Measurements from ENCODE around the gene ANKRD9.
"Not testable (repeated sequence)": the region's sequence is repeated elsewhere in the genome, so short reads cannot be mapped to it uniquely, and the experiment has no call there.

ANKRD9 gene

GRCh38 chr14:102524451-102525218, 15.1 kb upstream of the ANKRD9 start:
- H3K36me3 ChIP-seq (ENCODE audit: insufficient read depth, low read length): no peaks in the 10 kb centered on the region
- peaks cover 5% of the 10 kb centered on the region; the same call in 1 of the 2 replicates for H3K4me1 ChIP-seq (ENCODE audit: insufficient read depth, low read length)
- H3K9me3 ChIP-seq (ENCODE audit: control insufficient read depth, insufficient read depth, low read length): no peaks in the 10 kb centered on the region
- peak overlapping the region; percentile 78 for H3K9ac ChIP-seq (ENCODE audit: low read depth, low read length)

- Histone ChIP-seq H3K4me1 (ENCODE audit: insufficient read depth, low read length) (peaks cover 5% of the 10 kb centered on the region; the same call in 1 of the 2 replicates), H3K9ac (ENCODE audit: low read depth, low read length) (peak overlapping the region; percentile 9; the same call in 1 of the 2 replicates), H3K36me3 (ENCODE audit: insufficient read depth, low read length) (no peaks in the 10 kb centered on the region), H3K9me3 (ENCODE audit: control insufficient read depth, insufficient read depth, low read length) (no peaks in the 10 kb centered on the region)
These were observed 14.2 kb upstream of the ANKRD9 start for GRCh38 chr14:102523569-102524450.

GRCh38 chr14:102523200-102523568, 13.6 kb upstream of the ANKRD9 start:
- Histone ChIP-seq H3K36me3 (ENCODE audit: insufficient read depth, low read length) (no peaks in the 10 kb centered on the region), H3K9me3 (ENCODE audit: control insufficient read depth, insufficient read depth, low read length) (no peaks in the 10 kb centered on the region), H3K9ac (ENCODE audit: low read depth, low read length) (no peak overlapping the region; the same call in 1 of the 2 replicates), H3K4me1 (ENCODE audit: insufficient read depth, low read length) (peaks cover 5% of the 10 kb centered on the region; the same call in 1 of the 2 replicates)

- H3K9me3 ChIP-seq (ENCODE audit: control insufficient read depth, insufficient read depth, low read length); H3K4me1 ChIP-seq (ENCODE audit: insufficient read depth, low read length); H3K9ac ChIP-seq (ENCODE audit: low read depth, low read length); H3K36me3 ChIP-seq (ENCODE audit: insufficient read depth, low read length): not testable (repeated sequence)
These were observed 10.1 kb upstream of the ANKRD9 start for GRCh38 chr14:102519709-102520108.

GRCh38 chr14:102518063-102518648, 8.6 kb upstream of the ANKRD9 start:
- Histone ChIP-seq H3K9me3 (ENCODE audit: control insufficient read depth, insufficient read depth, low read length) (no peaks in the 10 kb centered on the region), H3K36me3 (ENCODE audit: insufficient read depth, low read length) (no peaks in the 10 kb centered on the region), H3K4me1 (ENCODE audit: insufficient read depth, low read length) (0 out of 2 replicates have a peak, but pooled peaks cover 2% of the 10 kb centered on the region), H3K9ac (ENCODE audit: low read depth, low read length) (no peak overlapping the region)

- Histone ChIP-seq H3K4me1 (ENCODE audit: insufficient read depth, low read length) (no peaks in the 10 kb centered on the region), H3K9me3 (ENCODE audit: control insufficient read depth, insufficient read depth, low read length) (no peaks in the 10 kb centered on the region), H3K9ac (ENCODE audit: low read depth, low read length) (peak overlapping the region; percentile 89), H3K36me3 (ENCODE audit: insufficient read depth, low read length) (no peaks in the 10 kb centered on the region)
These were observed 8.0 kb upstream of the ANKRD9 start for GRCh38 chr14:102517392-102518062.

GRCh38 chr14:102516531-102517391, 7.2 kb upstream of the ANKRD9 start:
- no peaks in the 10 kb centered on the region for H3K36me3 ChIP-seq (ENCODE audit: insufficient read depth, low read length)
- no peaks in the 10 kb centered on the region for H3K9me3 ChIP-seq (ENCODE audit: control insufficient read depth, insufficient read depth, low read length)
- peak overlapping the region; percentile 89 for H3K9ac ChIP-seq (ENCODE audit: low read depth, low read length)
- H3K4me1 ChIP-seq (ENCODE audit: insufficient read depth, low read length): no peaks in the 10 kb centered on the region

GRCh38 chr14:102514987-102515733, 5.6 kb upstream of the ANKRD9 start:
- Histone ChIP-seq H3K4me1 (ENCODE audit: insufficient read depth, low read length) (peaks cover 8% of the 10 kb centered on the region; the same call in 1 of the 2 replicates), H3K36me3 (ENCODE audit: insufficient read depth, low read length) (no peaks in the 10 kb centered on the region), H3K9ac (ENCODE audit: low read depth, low read length) (no peak overlapping the region), H3K9me3 (ENCODE audit: control insufficient read depth, insufficient read depth, low read length) (no peaks in the 10 kb centered on the region)

GRCh38 chr14:102513899-102514772, 4.6 kb upstream of the ANKRD9 start:
- Histone ChIP-seq H3K9me3 (ENCODE audit: control insufficient read depth, insufficient read depth, low read length) (no peaks in the 10 kb centered on the region), H3K9ac (ENCODE audit: low read depth, low read length) (no peak overlapping the region), H3K4me1 (ENCODE audit: insufficient read depth, low read length) (peaks cover 8% of the 10 kb centered on the region; the same call in 1 of the 2 replicates), H3K36me3 (ENCODE audit: insufficient read depth, low read length) (no peaks in the 10 kb centered on the region)

- H3K9ac ChIP-seq (ENCODE audit: low read depth, low read length): no peak overlapping the region
- peaks cover 8% of the 10 kb centered on the region; the same call in 1 of the 2 replicates for H3K4me1 ChIP-seq (ENCODE audit: insufficient read depth, low read length)
- no peaks in the 10 kb centered on the region; the same call in 1 of the 2 replicates for H3K36me3 ChIP-seq (ENCODE audit: insufficient read depth, low read length)
- no peaks in the 10 kb centered on the region for H3K9me3 ChIP-seq (ENCODE audit: control insufficient read depth, insufficient read depth, low read length)
These were observed 3.3 kb upstream of the ANKRD9 start for GRCh38 chr14:102512793-102513300.

GRCh38 chr14:102511538-102511937, 2.0 kb upstream of the ANKRD9 start:
- no peak overlapping the region for H3K9ac ChIP-seq (ENCODE audit: low read depth, low read length)

More at GRCh38 chr14:102511538-102511937, 2.0 kb upstream of the ANKRD9 start:
- Histone ChIP-seq H3K36me3 (ENCODE audit: insufficient read depth, low read length) (no peaks in the 10 kb centered on the region; the same call in 1 of the 2 replicates), H3K4me1 (ENCODE audit: insufficient read depth, low read length) (peaks cover 8% of the 10 kb centered on the region; the same call in 1 of the 2 replicates), H3K9me3 (ENCODE audit: control insufficient read depth, insufficient read depth, low read length) (no peaks in the 10 kb centered on the region)

Measured in ES-I3 (cell line).